ENCODE results near the gene JAM3.

DNA sequence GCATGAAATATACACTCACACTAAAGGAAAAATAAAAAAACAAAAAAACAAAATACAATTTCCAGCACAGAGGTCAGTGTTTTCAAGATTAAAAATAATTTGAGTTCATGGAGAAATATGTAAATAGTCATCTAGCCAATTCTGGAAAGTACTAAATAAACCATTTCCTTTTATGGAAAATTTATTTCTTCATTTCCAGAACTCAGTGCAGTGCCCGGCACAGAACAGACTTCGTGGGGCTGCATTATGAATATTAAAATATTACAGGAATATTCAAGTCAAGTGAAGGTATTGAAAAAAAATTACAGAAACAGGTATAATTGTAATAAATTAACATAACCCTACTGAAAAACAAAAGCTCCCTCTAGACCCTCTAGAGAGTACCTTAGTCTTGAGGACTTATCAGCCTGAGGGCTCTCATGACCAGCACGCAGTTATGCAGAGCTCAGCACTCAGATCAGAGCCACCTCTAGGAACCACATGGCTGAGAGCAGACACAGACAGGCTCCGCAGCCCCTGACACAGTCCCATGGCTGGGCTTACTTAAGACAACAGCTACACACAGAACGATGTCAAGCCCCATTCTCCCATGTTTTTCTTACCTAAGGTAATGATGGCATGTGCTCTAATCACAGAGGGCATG, 109.3 kb downstream of the JAM3 start:
- TF ChIP-seq, protein P1, sequence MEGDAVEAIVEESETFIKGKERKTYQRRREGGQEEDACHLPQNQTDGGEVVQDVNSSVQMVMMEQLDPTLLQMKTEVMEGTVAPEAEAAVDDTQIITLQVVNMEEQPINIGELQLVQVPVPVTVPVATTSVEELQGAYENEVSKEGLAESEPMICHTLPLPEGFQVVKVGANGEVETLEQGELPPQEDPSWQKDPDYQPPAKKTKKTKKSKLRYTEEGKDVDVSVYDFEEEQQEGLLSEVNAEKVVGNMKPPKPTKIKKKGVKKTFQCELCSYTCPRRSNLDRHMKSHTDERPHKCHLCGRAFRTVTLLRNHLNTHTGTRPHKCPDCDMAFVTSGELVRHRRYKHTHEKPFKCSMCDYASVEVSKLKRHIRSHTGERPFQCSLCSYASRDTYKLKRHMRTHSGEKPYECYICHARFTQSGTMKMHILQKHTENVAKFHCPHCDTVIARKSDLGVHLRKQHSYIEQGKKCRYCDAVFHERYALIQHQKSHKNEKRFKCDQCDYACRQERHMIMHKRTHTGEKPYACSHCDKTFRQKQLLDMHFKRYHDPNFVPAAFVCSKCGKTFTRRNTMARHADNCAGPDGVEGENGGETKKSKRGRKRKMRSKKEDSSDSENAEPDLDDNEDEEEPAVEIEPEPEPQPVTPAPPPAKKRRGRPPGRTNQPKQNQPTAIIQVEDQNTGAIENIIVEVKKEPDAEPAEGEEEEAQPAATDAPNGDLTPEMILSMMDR (IDR thresholded peaks at IDR 0.05; ENCODE audit: insufficient read depth, low read length), result no peak
- TF ChIP-seq POLR2AphosphoS5 (IDR thresholded peaks at IDR 0.05; ENCODE audit: low read depth) (no peak), GABPA (IDR thresholded peaks at IDR 0.05; ENCODE audit: low read depth) (no peak)
- TF ChIP-seq, protein P2, sequence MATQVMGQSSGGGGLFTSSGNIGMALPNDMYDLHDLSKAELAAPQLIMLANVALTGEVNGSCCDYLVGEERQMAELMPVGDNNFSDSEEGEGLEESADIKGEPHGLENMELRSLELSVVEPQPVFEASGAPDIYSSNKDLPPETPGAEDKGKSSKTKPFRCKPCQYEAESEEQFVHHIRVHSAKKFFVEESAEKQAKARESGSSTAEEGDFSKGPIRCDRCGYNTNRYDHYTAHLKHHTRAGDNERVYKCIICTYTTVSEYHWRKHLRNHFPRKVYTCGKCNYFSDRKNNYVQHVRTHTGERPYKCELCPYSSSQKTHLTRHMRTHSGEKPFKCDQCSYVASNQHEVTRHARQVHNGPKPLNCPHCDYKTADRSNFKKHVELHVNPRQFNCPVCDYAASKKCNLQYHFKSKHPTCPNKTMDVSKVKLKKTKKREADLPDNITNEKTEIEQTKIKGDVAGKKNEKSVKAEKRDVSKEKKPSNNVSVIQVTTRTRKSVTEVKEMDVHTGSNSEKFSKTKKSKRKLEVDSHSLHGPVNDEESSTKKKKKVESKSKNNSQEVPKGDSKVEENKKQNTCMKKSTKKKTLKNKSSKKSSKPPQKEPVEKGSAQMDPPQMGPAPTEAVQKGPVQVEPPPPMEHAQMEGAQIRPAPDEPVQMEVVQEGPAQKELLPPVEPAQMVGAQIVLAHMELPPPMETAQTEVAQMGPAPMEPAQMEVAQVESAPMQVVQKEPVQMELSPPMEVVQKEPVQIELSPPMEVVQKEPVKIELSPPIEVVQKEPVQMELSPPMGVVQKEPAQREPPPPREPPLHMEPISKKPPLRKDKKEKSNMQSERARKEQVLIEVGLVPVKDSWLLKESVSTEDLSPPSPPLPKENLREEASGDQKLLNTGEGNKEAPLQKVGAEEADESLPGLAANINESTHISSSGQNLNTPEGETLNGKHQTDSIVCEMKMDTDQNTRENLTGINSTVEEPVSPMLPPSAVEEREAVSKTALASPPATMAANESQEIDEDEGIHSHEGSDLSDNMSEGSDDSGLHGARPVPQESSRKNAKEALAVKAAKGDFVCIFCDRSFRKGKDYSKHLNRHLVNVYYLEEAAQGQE (IDR thresholded peaks at IDR 0.05; ENCODE audit: insufficient replicate concordance, low read depth), result no peak
